SH-SY5Y (cell line): ENCODE results near the gene RPS6KA4.

Source experiments
- GATA2 ChIP-seq: IDR thresholded peaks from 2 replicates; pipeline ENCODE4 v1.6.1; 2011; ENCODE audit warnings: mild to moderate bottlenecking, low read depth, low read length
- GATA3 ChIP-seq: IDR thresholded peaks from 2 replicates; pipeline ENCODE4 v1.6.1; 2011; ENCODE audit warnings: low read depth, mild to moderate bottlenecking, low read length, moderate library complexity

GRCh38 chr11:64401775-64402174 is 42.8 kb downstream of the RPS6KA4 start:
- TF ChIP-seq GATA2 (no peak), GATA3 (no peak)
